ENCODE data around the gene REEP3.

DNA sequence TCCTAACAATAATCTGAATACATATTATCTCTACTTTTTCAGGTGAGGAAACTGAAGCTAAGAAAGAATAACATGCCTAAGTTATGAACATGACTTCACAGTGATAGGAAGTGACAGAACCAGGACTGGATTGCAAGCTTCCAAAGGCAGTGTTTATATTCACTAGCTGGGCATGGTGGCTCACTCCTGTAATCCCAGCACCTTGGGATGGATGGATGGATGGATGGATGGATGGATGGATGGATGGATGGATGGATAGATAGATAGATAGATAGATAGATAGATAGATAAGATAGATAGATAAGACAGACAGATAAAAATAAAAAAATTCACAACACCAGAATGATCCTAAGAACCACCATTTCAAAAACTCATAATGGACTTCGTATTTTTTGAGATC lies 37.2 kb upstream of the REEP3 start:
- TF ChIP-seq, protein P1, sequence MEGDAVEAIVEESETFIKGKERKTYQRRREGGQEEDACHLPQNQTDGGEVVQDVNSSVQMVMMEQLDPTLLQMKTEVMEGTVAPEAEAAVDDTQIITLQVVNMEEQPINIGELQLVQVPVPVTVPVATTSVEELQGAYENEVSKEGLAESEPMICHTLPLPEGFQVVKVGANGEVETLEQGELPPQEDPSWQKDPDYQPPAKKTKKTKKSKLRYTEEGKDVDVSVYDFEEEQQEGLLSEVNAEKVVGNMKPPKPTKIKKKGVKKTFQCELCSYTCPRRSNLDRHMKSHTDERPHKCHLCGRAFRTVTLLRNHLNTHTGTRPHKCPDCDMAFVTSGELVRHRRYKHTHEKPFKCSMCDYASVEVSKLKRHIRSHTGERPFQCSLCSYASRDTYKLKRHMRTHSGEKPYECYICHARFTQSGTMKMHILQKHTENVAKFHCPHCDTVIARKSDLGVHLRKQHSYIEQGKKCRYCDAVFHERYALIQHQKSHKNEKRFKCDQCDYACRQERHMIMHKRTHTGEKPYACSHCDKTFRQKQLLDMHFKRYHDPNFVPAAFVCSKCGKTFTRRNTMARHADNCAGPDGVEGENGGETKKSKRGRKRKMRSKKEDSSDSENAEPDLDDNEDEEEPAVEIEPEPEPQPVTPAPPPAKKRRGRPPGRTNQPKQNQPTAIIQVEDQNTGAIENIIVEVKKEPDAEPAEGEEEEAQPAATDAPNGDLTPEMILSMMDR (IDR thresholded peaks at IDR 0.05 in 4 of 5, conservative IDR thresholded peaks at IDR 0.05 in 1 of 5) = no peak
- TF ChIP-seq POLR2A (IDR thresholded peaks at IDR 0.05) = no peak
